HCT116 (cell line): Measurements from ENCODE around the gene SPTSSA. TPM values are rescaled to one million over a fixed set of nuclear protein-coding genes. Genes with fewer than 3 reads are reported as not detected.

Source experiments
- ATAC-seq: fragments of 200-7000 bp; cut with Tn5 transposase; 2 replicates; pipeline ENCODE4 v1.9.1; 2020; ENCODE audit warnings: mild to moderate bottlenecking, moderate library complexity
- BruUV-seq: library from RNA; stranded (reverse); fragments of 400-500 nt; replicated peaks from 2 replicates; lab custom pipeline; 2021; lab: Mats Ljungman, UMichigan
- CTCF ChIA-PET: fragments of 300-600 bp; sonication (Branson Sonifier 250); formaldehyde crosslinking; loops from one replicate; lab custom pipeline; 2021; ENCODE audit warnings: antibody characterized with exemption; lab: Charles Lee
- POLR2A ChIA-PET: fragments of 300-600, 350-600 bp; sonication (Branson Sonifier 250); formaldehyde crosslinking; loops from one replicate; lab custom pipeline; 2021; ENCODE audit warnings: antibody characterized with exemption; lab: Charles Lee
- RAD21 ChIA-PET, 2 experiments: fragments of 300-600 bp; sonication (Branson Sonifier 250); formaldehyde crosslinking; loops; one replicate each; lab custom pipeline; 2023; ENCODE audit warnings: low total read pairs in 2 of 2; ENCODE audit not compliant: uncharacterized antibody in 2 of 2, unreplicated experiment in 2 of 2, low non-redundant PET in 1 of 2; lab: Charles Lee
- DNase-seq: peaks from one replicate; pipeline ENCODE4 v3.0.0-alpha.2; 2010; ENCODE audit warnings: low read depth, low spot score
- H2AFZ ChIP-seq: fragments of 200-600 bp; shearing (Covaris generic), sonication (generic); 2 replicates; pipeline ENCODE4 v1.6.1; 2017; ENCODE audit warnings: low read depth, mixed run types, mixed read lengths, antibody characterized with exemption, low read length; ENCODE audit not compliant: poor library complexity, severe bottlenecking
- H3K27ac ChIP-seq: 2 replicates; pipeline ENCODE4 v1.5.1; 2012; ENCODE audit warnings: low read depth, low read length
- H3K27me3 ChIP-seq: fragments of 200-600 bp; sonication (generic); 2 replicates; pipeline ENCODE4 v1.6.1; 2016; ENCODE audit warnings: mixed run types, low read length, mixed read lengths; ENCODE audit not compliant: insufficient read depth
- H3K36me3 ChIP-seq, 2 experiments: fragments of 200-500 bp in 1 of 2; fragments of 200-600 bp in 1 of 2; sonication (Bioruptor generic) in 1 of 2; sonication (generic) in 1 of 2; 2 replicates each; pipeline versions ENCODE4 v1.5.1 to v1.6.1; 2014 to 2016; ENCODE audit warnings: low read length in 2 of 2, inconsistent platforms in 1 of 2, mixed read lengths in 1 of 2, mixed run types in 1 of 2; ENCODE audit not compliant: insufficient read depth in 2 of 2, control insufficient read depth in 1 of 2
- H3K4me1 ChIP-seq, 2 experiments: fragments of 200-600 bp in 1 of 2; sonication (generic) in 1 of 2; 2 replicates each; pipeline versions ENCODE4 v1.5.1 to v1.6.1; 2012 to 2017; ENCODE audit warnings: low read length in 2 of 2, inconsistent platforms in 1 of 2, mild to moderate bottlenecking in 1 of 2, mixed read lengths in 1 of 2, mixed run types in 1 of 2, moderate library complexity in 1 of 2; ENCODE audit not compliant: insufficient read depth in 2 of 2, control insufficient read depth in 1 of 2
- H3K4me2 ChIP-seq: fragments of 200-600 bp; sonication (generic); 2 replicates; pipeline ENCODE4 v1.6.1; 2017; ENCODE audit warnings: mixed run types, low read length, mixed read lengths
- H3K4me3 ChIP-seq, 2 experiments: fragments of 200-600 bp in 1 of 2; sonication (generic) in 1 of 2; replicated peaks in 1 of 2; 2 replicates each; pipeline ENCODE4 v1.5.1; 2011 to 2016; ENCODE audit warnings: low read length in 2 of 2, control low read depth in 1 of 2, low read depth in 1 of 2, mild to moderate bottlenecking in 1 of 2, mixed read lengths in 1 of 2, mixed run types in 1 of 2
- H3K79me2 ChIP-seq: fragments of 200-600 bp; sonication (generic); 2 replicates; pipeline ENCODE4 v1.6.1; 2017; ENCODE audit warnings: mild to moderate bottlenecking, mixed run types, low read length, moderate library complexity, mixed read lengths; ENCODE audit not compliant: insufficient read depth
- H3K9ac ChIP-seq: fragments of 200-600 bp; sonication (generic); 2 replicates; pipeline ENCODE4 v1.6.1; 2016; ENCODE audit warnings: low read length, mixed read lengths
- H3K9me2 ChIP-seq: fragments of 200-600 bp; sonication (generic), shearing (Covaris generic); 2 replicates; pipeline ENCODE4 v1.6.1; 2017; ENCODE audit warnings: mixed run types, mild to moderate bottlenecking, moderate library complexity; ENCODE audit not compliant: insufficient read depth
- H3K9me3 ChIP-seq, 2 experiments: fragments of 200-500 bp in 1 of 2; fragments of 200-600 bp in 1 of 2; sonication (Bioruptor generic) in 1 of 2; sonication (generic) in 1 of 2; 2 replicates each; pipeline ENCODE4 v1.6.1; 2014 to 2017; ENCODE audit warnings: low read length in 2 of 2, mixed read lengths in 2 of 2, inconsistent platforms in 1 of 2, low read depth in 1 of 2, mild to moderate bottlenecking in 1 of 2, mixed run types in 1 of 2, moderate library complexity in 1 of 2; ENCODE audit not compliant: control insufficient read depth in 1 of 2, insufficient read depth in 1 of 2
- H4K20me1 ChIP-seq: fragments of 200-600 bp; sonication (generic), shearing (Covaris generic); 2 replicates; pipeline ENCODE4 v1.6.1; 2017; ENCODE audit warnings: mixed run types, mild to moderate bottlenecking, moderate library complexity; ENCODE audit not compliant: insufficient read depth
- ATF3 ChIP-seq: IDR thresholded peaks from 2 replicates; pipeline ENCODE4 v1.6.1; 2012
- CBX3 ChIP-seq: IDR thresholded peaks from 2 replicates; pipeline ENCODE4 v1.6.1; 2012; ENCODE audit warnings: low read depth
- CEBPB ChIP-seq: IDR thresholded peaks from 2 replicates; pipeline ENCODE4 v1.6.1; 2012; ENCODE audit warnings: low read depth
- EZH2 ChIP-seq: fragments of 200-600 bp; sonication (generic); IDR thresholded peaks from 2 replicates; pipeline ENCODE4 v1.6.1; 2017; ENCODE audit warnings: antibody characterized with exemption, mixed run types
- EZH2phosphoT487 ChIP-seq: fragments of 200-600 bp; IDR thresholded peaks from 2 replicates; pipeline ENCODE4 v1.6.1; 2018; ENCODE audit warnings: antibody characterized with exemption, borderline replicate concordance
- FOSL1 ChIP-seq: IDR thresholded peaks from 2 replicates; pipeline ENCODE4 v1.6.1; 2012; ENCODE audit warnings: low read depth
- SP1 ChIP-seq: IDR thresholded peaks from 2 replicates; pipeline ENCODE4 v1.6.1; 2012; ENCODE audit warnings: low read depth
- ZNF274 ChIP-seq: fragments of 200-500 bp; sonication (Bioruptor generic); IDR thresholded peaks from 2 replicates; pipeline ENCODE4 v1.6.1; 2014; ENCODE audit warnings: mild to moderate bottlenecking, low read depth, low read length, inconsistent platforms
- intact Hi-C: fragments of 100-400 bp; cut with micrococcal nuclease; formaldehyde crosslinking; loops from 2 replicates; pipeline ENCODE4 v1.10.0; 2022
- total RNA-seq: library from RNA; stranded (reverse); gene quantifications from one replicate; pipeline ENCODE4 v1.2.1, GENCODE V29; 2021; ENCODE audit not compliant: unreplicated experiment
- TF ChIP-seq, protein P1 (sequence below): IDR thresholded peaks from 2 replicates; pipeline ENCODE4 v1.6.1; 2012
- TF ChIP-seq, protein P2 (sequence below): IDR thresholded peaks from 2 replicates; pipeline ENCODE4 v1.6.1; 2012; ENCODE audit warnings: low read depth

SPTSSA gene
- total RNA-seq, 1 experiment from 2014 or later = 17.0 TPM

DNA sequence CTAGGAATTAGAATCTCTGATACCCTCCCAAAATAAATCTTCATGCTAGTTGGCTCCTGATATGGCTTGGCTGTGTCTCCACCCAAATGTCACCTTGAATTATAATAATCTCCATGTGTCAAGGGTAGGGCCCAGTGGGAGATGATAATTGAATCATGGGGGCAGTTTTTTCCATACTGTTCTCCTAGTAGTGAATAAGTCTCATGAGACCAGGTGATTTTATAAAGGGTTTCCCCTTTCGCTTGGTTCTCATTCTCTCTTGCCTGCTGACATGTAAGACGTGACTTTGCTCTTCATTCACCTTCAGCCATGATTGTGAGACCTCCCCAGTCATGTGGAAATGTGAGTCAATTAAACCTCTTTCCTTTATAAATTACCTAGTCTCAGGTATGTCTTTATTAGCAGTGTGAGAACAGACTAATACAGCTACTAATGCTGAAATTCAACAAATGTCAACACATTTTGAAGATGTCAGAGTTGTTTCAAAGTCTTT, 12.2 kb upstream of the SPTSSA start:
- no peak for DNase-seq
- H3K27me3 ChIP-seq = no peaks in the 10 kb centered on the region
- BruUV-seq = no TSS peak
- no peak for ATAC-seq
- ChIA-PET RAD21 (no interaction called here), CTCF (no interaction called here), POLR2A (no interaction called here)
- no peaks in the 10 kb centered on the region; a peak in 1 of 4 replicates for H3K4me1 ChIP-seq
- no peaks in the 10 kb centered on the region for H3K9me2 ChIP-seq
- H3K9ac ChIP-seq = no peak overlapping the region
- H4K20me1 ChIP-seq = no peaks in the 10 kb centered on the region
- H3K36me3 ChIP-seq = no peaks in the 10 kb centered on the region
- no peak overlapping the region for H3K4me2 ChIP-seq
- H3K27ac ChIP-seq = no peak overlapping the region
- no peaks in the 10 kb centered on the region for H3K79me2 ChIP-seq
- H3K4me3 ChIP-seq = no peak overlapping the region
- TF ChIP-seq, protein P1, sequence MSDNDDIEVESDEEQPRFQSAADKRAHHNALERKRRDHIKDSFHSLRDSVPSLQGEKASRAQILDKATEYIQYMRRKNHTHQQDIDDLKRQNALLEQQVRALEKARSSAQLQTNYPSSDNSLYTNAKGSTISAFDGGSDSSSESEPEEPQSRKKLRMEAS = no peak
- TF ChIP-seq CEBPB = no peak
- TF ChIP-seq FOSL1 = no peak
- H3K9me3 ChIP-seq = no peaks in the 10 kb centered on the region
- no peak overlapping the region for H2AFZ ChIP-seq
- intact Hi-C loops = no loop called here

DNA sequence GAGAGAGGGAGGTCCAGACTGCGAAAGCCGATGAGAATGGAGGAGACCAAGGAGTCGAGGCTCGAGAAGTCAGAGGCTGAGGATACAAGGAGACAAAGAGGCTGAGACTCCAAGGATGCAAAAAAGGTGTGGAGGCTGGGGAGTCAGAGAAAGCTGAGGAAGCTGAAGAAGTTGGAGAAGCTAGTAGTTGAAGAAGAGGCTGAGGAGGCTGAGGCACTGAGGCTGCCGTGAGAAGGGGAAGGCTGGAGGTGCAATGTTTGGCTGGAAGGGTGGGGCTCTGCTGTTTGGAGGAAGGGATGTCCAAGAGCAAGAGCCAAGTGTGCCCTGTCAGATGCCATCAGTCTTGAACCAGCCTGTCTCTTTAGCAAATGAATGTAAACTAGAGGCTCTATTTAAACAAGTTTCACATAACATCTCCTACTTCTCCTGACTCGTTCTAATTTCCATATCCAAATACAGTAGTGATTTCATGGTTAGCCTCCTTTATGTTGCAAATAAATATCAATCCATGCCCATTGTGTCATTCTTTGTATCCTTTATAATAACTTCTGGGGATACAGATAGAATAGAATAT, 10.8 kb upstream of the SPTSSA start:
- no peak for ATAC-seq
- H3K9me3 ChIP-seq = no peaks in the 10 kb centered on the region
- no TSS peak for BruUV-seq
- ChIA-PET CTCF (no interaction called here), POLR2A (interaction anchor here (0.6 to 1.1 kb wide), 2 partner anchors 12 to 41 kb away, joined by 3 to 7 read pairs; no protein-coding TSS in a partner anchor), RAD21 (no interaction called here)
- no peaks in the 10 kb centered on the region for H3K9me2 ChIP-seq
- H3K4me3 ChIP-seq = no peak overlapping the region
- H3K4me1 ChIP-seq = peaks cover 0 to 2% of the 10 kb centered on the region in 2 experiments; a peak in 1 of 4 replicates
- H4K20me1 ChIP-seq = no peaks in the 10 kb centered on the region
- no peaks in the 10 kb centered on the region for H3K27me3 ChIP-seq
- no peak for DNase-seq
- no peaks in the 10 kb centered on the region for H3K79me2 ChIP-seq
- intact Hi-C loops = no loop called here
- H3K4me2 ChIP-seq = no peak overlapping the region
- H3K27ac ChIP-seq = no peak overlapping the region
- H2AFZ ChIP-seq = no peak overlapping the region
- TF ChIP-seq ZNF274 (no peak), EZH2phosphoT487 (no peak), CBX3 (no peak), EZH2 (no peak), ATF3 (no peak), CEBPB (no peak), SP1 (no peak), FOSL1 (no peak)
- TF ChIP-seq, protein P2, sequence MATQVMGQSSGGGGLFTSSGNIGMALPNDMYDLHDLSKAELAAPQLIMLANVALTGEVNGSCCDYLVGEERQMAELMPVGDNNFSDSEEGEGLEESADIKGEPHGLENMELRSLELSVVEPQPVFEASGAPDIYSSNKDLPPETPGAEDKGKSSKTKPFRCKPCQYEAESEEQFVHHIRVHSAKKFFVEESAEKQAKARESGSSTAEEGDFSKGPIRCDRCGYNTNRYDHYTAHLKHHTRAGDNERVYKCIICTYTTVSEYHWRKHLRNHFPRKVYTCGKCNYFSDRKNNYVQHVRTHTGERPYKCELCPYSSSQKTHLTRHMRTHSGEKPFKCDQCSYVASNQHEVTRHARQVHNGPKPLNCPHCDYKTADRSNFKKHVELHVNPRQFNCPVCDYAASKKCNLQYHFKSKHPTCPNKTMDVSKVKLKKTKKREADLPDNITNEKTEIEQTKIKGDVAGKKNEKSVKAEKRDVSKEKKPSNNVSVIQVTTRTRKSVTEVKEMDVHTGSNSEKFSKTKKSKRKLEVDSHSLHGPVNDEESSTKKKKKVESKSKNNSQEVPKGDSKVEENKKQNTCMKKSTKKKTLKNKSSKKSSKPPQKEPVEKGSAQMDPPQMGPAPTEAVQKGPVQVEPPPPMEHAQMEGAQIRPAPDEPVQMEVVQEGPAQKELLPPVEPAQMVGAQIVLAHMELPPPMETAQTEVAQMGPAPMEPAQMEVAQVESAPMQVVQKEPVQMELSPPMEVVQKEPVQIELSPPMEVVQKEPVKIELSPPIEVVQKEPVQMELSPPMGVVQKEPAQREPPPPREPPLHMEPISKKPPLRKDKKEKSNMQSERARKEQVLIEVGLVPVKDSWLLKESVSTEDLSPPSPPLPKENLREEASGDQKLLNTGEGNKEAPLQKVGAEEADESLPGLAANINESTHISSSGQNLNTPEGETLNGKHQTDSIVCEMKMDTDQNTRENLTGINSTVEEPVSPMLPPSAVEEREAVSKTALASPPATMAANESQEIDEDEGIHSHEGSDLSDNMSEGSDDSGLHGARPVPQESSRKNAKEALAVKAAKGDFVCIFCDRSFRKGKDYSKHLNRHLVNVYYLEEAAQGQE = no peak
- H3K36me3 ChIP-seq = no peaks in the 10 kb centered on the region
- H3K9ac ChIP-seq = no peak overlapping the region
